Liver (tissue), 9 donors: Measurements from ENCODE around the gene RSPRY1. TPM values are rescaled to one million over a fixed set of nuclear protein-coding genes. Genes with fewer than 3 reads are reported as not detected.

ENCODE experiments used
- DNase-seq: peaks from one replicate; pipeline ENCODE4 v3.0.0-alpha.2; 2017; ENCODE audit warnings: low spot score
- H3K27ac ChIP-seq, 2 donors: one replicate each; pipeline ENCODE4 v1.7.0; 2013; ENCODE audit warnings: inconsistent platforms in 2 of 2, low read length in 2 of 2, control low read depth in 1 of 2, low read depth in 1 of 2, mild to moderate bottlenecking in 1 of 2
- H3K27me3 ChIP-seq, 4 donors: one replicate each; pipeline versions ENCODE4 v1.6.1 to v1.7.0; 2013; ENCODE audit warnings: low read length in 3 of 4, inconsistent platforms in 1 of 4, mild to moderate bottlenecking in 1 of 4, moderate library complexity in 1 of 4; ENCODE audit not compliant: control insufficient read depth in 4 of 4, insufficient read depth in 4 of 4
- H3K36me3 ChIP-seq, 4 donors: one replicate each; pipeline versions ENCODE4 v1.6.1 to v1.7.0; 2013; ENCODE audit warnings: low read length in 3 of 4, mild to moderate bottlenecking in 3 of 4, low read depth in 1 of 4, moderate library complexity in 1 of 4; ENCODE audit not compliant: control insufficient read depth in 4 of 4, insufficient read depth in 3 of 4
- H3K4me1 ChIP-seq, 4 donors: one replicate each; pipeline versions ENCODE4 v1.6.1 to v1.7.0; 2013; ENCODE audit warnings: low read length in 3 of 4, mild to moderate bottlenecking in 3 of 4, moderate library complexity in 1 of 4; ENCODE audit not compliant: control insufficient read depth in 4 of 4, insufficient read depth in 4 of 4
- H3K4me3 ChIP-seq, 3 donors: one replicate each; pipeline versions ENCODE4 v1.6.1 to v1.7.0; 2013; ENCODE audit warnings: low read length in 3 of 3, control low read depth in 1 of 3, low read depth in 1 of 3, mild to moderate bottlenecking in 1 of 3
- H3K9ac ChIP-seq, 2 donors: one replicate each; pipeline ENCODE4 v1.7.0; 2013; ENCODE audit warnings: low read length in 2 of 2, mild to moderate bottlenecking in 2 of 2, moderate library complexity in 2 of 2, control low read depth in 1 of 2, low read depth in 1 of 2
- H3K9me3 ChIP-seq, 4 donors: one replicate each; pipeline versions ENCODE4 v1.6.1 to v1.7.0; 2013; ENCODE audit warnings: low read length in 3 of 4; ENCODE audit not compliant: control insufficient read depth in 4 of 4
- ATF3 ChIP-seq: IDR thresholded peaks from 2 replicates; pipeline ENCODE4 v1.6.1; 2016; ENCODE audit warnings: antibody characterized with exemption
- CTCF ChIP-seq: fragments of 150-350 bp; IDR thresholded peaks from 2 replicates; pipeline ENCODE4 v1.5.1; 2017; ENCODE audit warnings: improper control_type of control experiment, low read depth, low read length; ENCODE audit not compliant: missing input control
- GABPA ChIP-seq, 2 donors: IDR thresholded peaks in 1 of 2; conservative IDR thresholded peaks in 1 of 2; 2 replicates each; pipeline ENCODE4 v1.6.1; 2016; ENCODE audit warnings: antibody characterized with exemption in 2 of 2, mild to moderate bottlenecking in 1 of 2, moderate library complexity in 1 of 2
- HNF4A ChIP-seq, 2 donors: conservative IDR thresholded peaks; 2 replicates each; pipeline ENCODE4 v1.6.1; 2016; ENCODE audit warnings: antibody characterized with exemption in 2 of 2, mild to moderate bottlenecking in 2 of 2
- JUND ChIP-seq, 2 donors: IDR thresholded peaks; 2 replicates each; pipeline ENCODE4 v1.6.1; 2016; ENCODE audit warnings: antibody characterized with exemption in 2 of 2
- MAX ChIP-seq: IDR thresholded peaks from 2 replicates; pipeline ENCODE4 v1.6.1; 2016; ENCODE audit warnings: antibody characterized with exemption
- NR2F2 ChIP-seq: IDR thresholded peaks from 2 replicates; pipeline ENCODE4 v1.6.1; 2016; ENCODE audit warnings: antibody characterized with exemption
- RAD21 ChIP-seq, 2 donors: IDR thresholded peaks; 2 replicates each; pipeline ENCODE4 v1.6.1; 2016; ENCODE audit warnings: antibody characterized with exemption in 2 of 2, mild to moderate bottlenecking in 2 of 2
- RXRA ChIP-seq, 2 donors: IDR thresholded peaks; 2 replicates each; pipeline ENCODE4 v1.6.1; 2017 to 2018; ENCODE audit warnings: antibody characterized with exemption in 2 of 2, mild to moderate bottlenecking in 1 of 2
- SP1 ChIP-seq: IDR thresholded peaks from 2 replicates; pipeline ENCODE4 v1.6.1; 2018; ENCODE audit warnings: antibody characterized with exemption, mild to moderate bottlenecking
- TAF1 ChIP-seq: conservative IDR thresholded peaks from 2 replicates; pipeline ENCODE4 v1.6.1; 2016; ENCODE audit warnings: antibody characterized with exemption, mild to moderate bottlenecking
- YY1 ChIP-seq: IDR thresholded peaks from 2 replicates; pipeline ENCODE4 v1.6.1; 2016; ENCODE audit warnings: antibody characterized with exemption, mild to moderate bottlenecking
- ZBTB33 ChIP-seq: IDR thresholded peaks from 2 replicates; pipeline ENCODE4 v1.6.1; 2016; ENCODE audit warnings: antibody characterized with exemption
- WGBS: extraction: QIAGEN DNeasy Blood & Tissue Kit; methylation state at CpG from one replicate; pipeline ENCODE4 v1.1.7; 2013; 5-methylcytosine and 5-hydroxymethylcytosine counted together
- polyA plus RNA-seq, 2 donors: library from polyadenylated mRNA; stranded (reverse) in 1 of 2; unstranded in 1 of 2; fragments of 200-250 nt in 1 of 2; fragments of >200 nt in 1 of 2; fragmentation: Nextera tagmentation in 1 of 2; extraction: Ambion mirVana in 1 of 2; gene quantifications; one replicate each; pipeline versions ENCODE4 v1.2.1 to v1.2.3, GENCODE V29; 2013 to 2015
- total RNA-seq, 2 donors: library from RNA; depleted of rRNA; stranded (reverse); fragments of >200 nt; gene quantifications; one replicate each; pipeline ENCODE4 v1.2.3, GENCODE V29; 2014
- donor health status: healthy.
- donor health status: healthy.
- donor health status: healthy.
- donor health status: healthy.
- donor health status: healthy.

The RSPRY1 gene
- total and polyA plus RNA-seq, 4 donors: 10.9 to 27.6 (median 20.2) TPM

GRCh38 chr16:57147381-57148221 is 38.5 kb upstream of the RSPRY1 start:
- Histone ChIP-seq H3K4me3 (no peak overlapping the region), H3K27ac (no peak overlapping the region), H3K9me3 (no peaks in the 10 kb centered on the region), H3K27me3 (no peaks in the 10 kb centered on the region), H3K9ac (no peak overlapping the region), H3K36me3 (peaks cover 0 to 6% (median 2%) of the 10 kb centered on the region in 4 donors), H3K4me1 (peaks cover 0 to 19% (median under 1%) of the 10 kb centered on the region in 4 donors)
- WGBS: 62% methylated on average over 14 of the region's 14 CpGs
- no peak for TF ChIP-seq TAF1
- no peak for TF ChIP-seq ZBTB33
- TF ChIP-seq SP1: peak; percentile 9
- TF ChIP-seq HNF4A (conservative IDR thresholded peaks at IDR 0.05): no peak
- TF ChIP-seq NR2F2: peak; percentile 74
- no peak for TF ChIP-seq YY1
- DNase-seq: no peak

- Histone ChIP-seq H3K4me1 (peaks cover 0 to 18% (median under 1%) of the 10 kb centered on the region in 4 donors), H3K9ac (no peak overlapping the region)
Observed at GRCh38 chr16:57148481-57148880, 37.6 kb upstream of the RSPRY1 start.

GRCh38 chr16:57149391-57149790 is 36.7 kb upstream of the RSPRY1 start:
- peaks cover 0 to 13% (median under 1%) of the 10 kb centered on the region in 4 donors for H3K4me1 ChIP-seq
- 90% methylated on average over 10 of the region's 10 CpGs for WGBS
- no peaks in the 10 kb centered on the region for H3K27me3 ChIP-seq
- peaks cover 6 to 23% (median 16%) of the 10 kb centered on the region in 4 donors for H3K36me3 ChIP-seq
- no peak overlapping the region for H3K9ac ChIP-seq
- H3K9me3 ChIP-seq: no peaks in the 10 kb centered on the region
- no peak for DNase-seq
- H3K4me3 ChIP-seq: no peak overlapping the region
- no peak overlapping the region for H3K27ac ChIP-seq
- TF ChIP-seq GABPA (IDR thresholded peaks at IDR 0.05 in 1 of 2, conservative IDR thresholded peaks at IDR 0.05 in 1 of 2) (no peak), JUND (IDR thresholded peaks at IDR 0.05) (no peak), MAX (no peak), SP1 (no peak), HNF4A (conservative IDR thresholded peaks at IDR 0.05) (no peak), CTCF (no peak), RXRA (IDR thresholded peaks at IDR 0.05) (no peak), ATF3 (no peak), RAD21 (IDR thresholded peaks at IDR 0.05) (no peak), TAF1 (no peak)

More at GRCh38 chr16:57148481-57148880, 37.6 kb upstream of the RSPRY1 start:
- 96% methylated on average over 6 of the region's 6 CpGs for WGBS
- H3K4me3 ChIP-seq: no peak overlapping the region
- H3K36me3 ChIP-seq: peaks cover under 1 to 14% (median 8%) of the 10 kb centered on the region in 4 donors
- DNase-seq: no peak
- no peaks in the 10 kb centered on the region for H3K27me3 ChIP-seq
- no peak overlapping the region for H3K27ac ChIP-seq
- TF ChIP-seq YY1 (no peak), ATF3 (no peak), CTCF (no peak), JUND (IDR thresholded peaks at IDR 0.05) (no peak)
- H3K9me3 ChIP-seq: no peaks in the 10 kb centered on the region
